GM04504 (cell line): Measurements from ENCODE around the gene PHLDA3.

Source experiments
- DNase-seq: peaks from one replicate; pipeline ENCODE4 v3.0.0-alpha.2; 2012; ENCODE audit warnings: low read depth

Gene PHLDA3

GRCh38 chr1:201468844-201469644 lies at the start of gene PHLDA3:
Gene PHLDA3 (minus strand): TSS chr1:201469188. CDS start chr1:201468786, 402 bp downstream.
- DNase-seq = peak; percentile 82

DNA sequence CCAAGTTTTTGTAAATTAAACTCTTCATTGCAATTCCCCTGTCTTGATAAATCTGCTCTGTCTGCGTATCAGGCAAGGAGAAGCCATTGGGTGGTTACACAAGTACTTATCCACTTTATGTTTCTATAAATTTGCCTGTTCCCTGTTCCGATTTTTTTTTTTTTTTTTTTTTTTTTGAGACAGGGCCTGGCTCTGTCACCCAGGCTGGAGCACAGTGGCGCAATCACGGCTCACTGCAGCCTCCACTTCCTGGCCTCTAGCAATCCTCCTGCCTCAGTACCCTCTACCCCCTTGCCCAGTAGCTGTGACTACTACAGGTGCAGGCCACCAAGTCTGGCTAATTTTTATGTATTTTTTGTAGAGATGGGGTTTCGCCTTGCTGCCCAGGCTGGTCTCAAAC lies 49.1 kb upstream of the PHLDA3 start:
- no peak for DNase-seq

GRCh38 chr1:201517631-201518030 lies 48.6 kb upstream of the PHLDA3 start:
- no peak for DNase-seq

- DNase-seq = no peak
Measured at GRCh38 chr1:201516511-201517127, 47.6 kb upstream of the PHLDA3 start.

DNA sequence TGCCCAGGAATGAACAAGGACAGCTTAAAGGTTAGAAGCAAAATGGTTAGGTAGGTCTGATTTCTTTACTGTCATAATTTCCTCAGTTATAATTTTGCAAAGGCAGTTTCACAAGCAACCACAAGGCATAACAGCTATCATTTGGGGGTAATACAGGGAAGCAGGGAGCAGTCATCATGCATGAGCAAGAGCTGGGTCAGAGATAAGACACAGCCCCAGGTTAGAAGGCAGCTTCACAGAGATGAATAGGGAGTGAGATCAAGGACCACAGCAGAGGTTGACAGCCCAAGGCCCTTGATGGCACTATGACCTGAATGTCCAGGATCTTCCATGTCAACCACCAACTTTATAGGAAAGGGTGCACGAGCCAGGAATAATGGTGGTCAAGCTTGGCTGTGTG lies 46.9 kb upstream of the PHLDA3 start:
- no peak for DNase-seq

GRCh38 chr1:201515062-201515750 lies 46.2 kb upstream of the PHLDA3 start:
- DNase-seq = no peak

GRCh38 chr1:201514466-201514865 lies 45.5 kb upstream of the PHLDA3 start:
- no peak for DNase-seq

DNA sequence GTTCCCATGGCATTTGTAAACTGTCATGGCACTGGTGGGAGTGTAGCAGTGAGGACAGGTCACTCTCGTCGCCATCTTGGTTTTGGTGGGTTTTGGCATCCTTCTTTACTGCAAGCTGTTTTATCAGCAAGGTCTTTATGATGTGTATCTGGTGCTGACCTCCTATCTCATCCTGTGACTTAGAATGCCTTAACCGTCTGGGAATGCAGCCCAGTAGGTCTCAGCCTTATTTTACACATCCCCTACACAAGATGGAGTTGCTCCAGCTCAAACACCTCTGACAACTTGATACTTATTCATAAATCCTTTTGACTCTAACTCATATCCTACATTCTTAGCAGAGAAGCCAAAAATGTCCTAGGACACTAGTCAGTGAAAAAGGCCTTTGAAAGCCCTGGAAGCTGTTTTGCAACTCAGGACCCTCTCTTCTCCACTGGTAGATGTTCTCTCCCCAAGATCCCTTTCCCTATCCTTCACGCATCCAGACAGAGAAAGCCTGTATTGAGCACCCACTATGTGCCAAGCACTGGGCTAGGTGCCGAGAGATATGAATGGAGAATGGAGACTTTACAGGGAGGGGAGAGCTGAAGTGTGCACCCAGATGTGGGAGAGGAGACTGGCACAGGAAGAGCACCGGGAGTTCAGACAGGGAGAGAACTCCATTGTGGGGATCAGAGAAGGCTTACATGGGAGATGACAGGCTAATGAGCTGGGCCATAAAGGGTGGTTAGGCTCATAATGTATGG lies 44.7 kb upstream of the PHLDA3 start:
- no peak for DNase-seq

GRCh38 chr1:201511941-201512539 lies 43.1 kb upstream of the PHLDA3 start:
- no peak for DNase-seq

DNA sequence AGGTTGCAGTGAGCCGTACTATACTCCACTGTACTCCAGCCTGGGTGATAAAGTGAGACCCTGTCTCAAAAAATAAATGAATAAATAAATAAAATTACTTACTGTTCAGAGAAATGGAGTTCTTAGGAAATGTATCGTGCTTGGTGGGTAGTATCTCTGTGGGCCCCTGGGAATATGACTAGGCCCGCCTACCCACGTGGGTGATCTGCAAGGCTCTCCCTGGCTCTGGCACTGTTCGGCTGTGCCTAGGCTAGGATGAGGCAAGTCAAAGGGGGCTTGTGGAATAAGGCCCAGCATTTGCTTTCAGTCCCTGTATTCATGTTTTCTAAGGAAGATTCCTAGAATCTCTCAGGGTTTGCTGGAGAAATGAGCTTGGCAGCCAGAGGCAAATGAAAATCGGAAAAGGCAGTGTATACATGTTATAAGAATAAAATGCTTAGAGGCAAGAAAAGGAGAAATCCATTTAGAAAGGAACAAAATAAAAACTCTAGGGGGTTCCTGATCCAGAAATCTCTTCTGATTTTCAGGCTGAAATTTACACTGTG lies 42.5 kb upstream of the PHLDA3 start:
- DNase-seq = no peak

- no peak for DNase-seq
Measured at GRCh38 chr1:201510734-201511133, 41.7 kb upstream of the PHLDA3 start.

GRCh38 chr1:201509601-201510374 lies 40.8 kb upstream of the PHLDA3 start:
- no peak for DNase-seq

DNA sequence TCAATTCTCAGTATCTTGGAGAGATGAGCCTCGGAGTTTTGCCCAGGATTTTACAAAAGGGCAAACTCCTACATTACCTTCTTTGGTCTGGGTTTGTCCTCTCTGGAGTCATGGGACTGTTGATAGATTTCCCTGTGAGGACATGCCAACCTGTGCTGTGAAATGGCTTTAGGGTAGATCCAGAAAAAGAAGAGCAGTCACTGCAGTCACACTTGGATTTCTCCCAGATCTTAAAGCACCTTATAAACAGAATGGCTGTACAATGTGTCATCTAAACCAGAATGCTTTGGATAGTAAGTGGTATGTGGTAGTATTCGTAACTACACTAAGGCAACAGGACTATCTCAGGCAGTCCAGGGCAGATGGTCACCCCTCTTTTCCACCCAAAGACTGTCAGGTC lies 39.8 kb upstream of the PHLDA3 start:
- no peak for DNase-seq

GRCh38 chr1:201507360-201507675 lies 38.3 kb upstream of the PHLDA3 start:
- DNase-seq = no peak

DNA sequence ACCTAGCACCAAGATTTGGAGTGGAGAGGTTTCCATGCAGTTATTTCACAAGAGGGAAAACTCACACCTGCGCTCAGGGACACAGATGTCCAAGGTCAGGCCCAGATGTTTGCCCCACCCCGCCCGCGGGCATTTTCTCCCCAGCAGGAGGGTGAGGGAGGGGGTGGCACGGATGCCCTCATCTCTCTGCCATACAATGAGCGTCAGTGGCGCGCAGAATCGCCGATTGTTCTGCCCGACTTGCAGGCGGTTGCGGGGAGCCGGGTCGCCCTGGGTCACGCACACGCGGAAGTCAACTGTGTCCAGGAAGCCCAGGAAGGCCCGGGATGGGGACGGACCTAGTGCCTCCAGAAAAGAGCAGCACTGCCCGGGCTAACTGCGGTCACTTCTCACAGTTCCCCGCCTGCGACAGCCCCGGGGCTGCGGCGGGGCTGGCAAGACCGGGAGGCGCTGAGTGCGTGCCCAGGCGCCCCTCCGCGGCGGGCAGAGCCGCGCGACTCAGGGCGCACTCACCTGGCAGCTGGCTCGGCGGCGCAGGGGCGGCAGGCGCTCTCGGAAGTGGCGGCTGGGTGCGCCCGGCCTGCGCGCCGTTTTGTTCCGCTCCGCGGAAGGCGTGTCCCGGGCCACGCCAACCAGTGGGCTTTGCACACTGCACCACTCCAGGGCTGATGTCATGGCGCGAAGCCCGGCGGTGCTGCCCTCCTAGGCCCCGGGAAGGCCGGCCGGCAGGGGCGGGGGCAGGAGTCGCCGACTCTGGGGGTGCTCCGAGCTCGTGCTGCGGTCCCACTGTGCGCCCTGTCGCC lies 37.8 kb upstream of the PHLDA3 start, which contains the start of gene CSRP1:
Gene CSRP1 (minus strand): TSS at position 567 of the 803 bp plus-strand sequence. CDS start 10,820 bp downstream, outside the sequence.
- peak; percentile 65 for DNase-seq

- no peak for DNase-seq
Measured at GRCh38 chr1:201506092-201506491, 37.1 kb upstream of the PHLDA3 start.

- DNase-seq = no peak
Measured at GRCh38 chr1:201505503-201505890, 36.5 kb upstream of the PHLDA3 start.

GRCh38 chr1:201504799-201505502 lies 36.0 kb upstream of the PHLDA3 start:
- DNase-seq = no peak

DNA sequence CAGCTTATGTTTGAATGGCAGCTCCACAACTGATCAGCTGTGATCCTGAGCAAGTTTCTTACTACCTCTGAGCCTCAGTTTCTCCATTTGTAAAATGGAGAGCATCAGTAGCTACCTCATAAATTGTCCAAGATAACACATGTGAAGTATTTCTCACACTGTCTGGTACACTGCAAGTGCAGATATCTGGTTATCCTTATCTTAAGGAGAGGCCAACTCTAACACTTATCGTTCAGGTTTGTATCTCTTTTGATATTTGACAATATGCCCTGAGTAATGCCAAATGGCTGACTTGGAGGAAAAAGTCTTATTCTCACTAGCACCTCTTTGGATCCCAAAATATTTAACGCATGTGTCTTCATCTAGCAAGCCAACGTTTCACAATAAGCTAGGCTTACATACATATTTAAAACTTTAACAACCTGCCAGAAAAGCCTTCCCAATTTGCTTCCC lies 35.2 kb upstream of the PHLDA3 start:
- no peak for DNase-seq
